Liver (tissue), 9 donors: ENCODE data around the gene OLIG2. TPM values are rescaled to one million over a fixed set of nuclear protein-coding genes. Genes with fewer than 3 reads are reported as not detected.

ENCODE experiments used
- DNase-seq: peaks from one replicate; pipeline ENCODE4 v3.0.0-alpha.2; 2017; ENCODE audit warnings: low spot score
- H3K27ac ChIP-seq, 2 donors: one replicate each; pipeline ENCODE4 v1.7.0; 2013; ENCODE audit warnings: inconsistent platforms in 2 of 2, low read length in 2 of 2, control low read depth in 1 of 2, low read depth in 1 of 2, mild to moderate bottlenecking in 1 of 2
- H3K27me3 ChIP-seq, 4 donors: one replicate each; pipeline versions ENCODE4 v1.6.1 to v1.7.0; 2013; ENCODE audit warnings: low read length in 3 of 4, inconsistent platforms in 1 of 4, mild to moderate bottlenecking in 1 of 4, moderate library complexity in 1 of 4; ENCODE audit not compliant: control insufficient read depth in 4 of 4, insufficient read depth in 4 of 4
- H3K36me3 ChIP-seq, 4 donors: one replicate each; pipeline versions ENCODE4 v1.6.1 to v1.7.0; 2013; ENCODE audit warnings: low read length in 3 of 4, mild to moderate bottlenecking in 3 of 4, low read depth in 1 of 4, moderate library complexity in 1 of 4; ENCODE audit not compliant: control insufficient read depth in 4 of 4, insufficient read depth in 3 of 4
- H3K4me1 ChIP-seq, 4 donors: one replicate each; pipeline versions ENCODE4 v1.6.1 to v1.7.0; 2013; ENCODE audit warnings: low read length in 3 of 4, mild to moderate bottlenecking in 3 of 4, moderate library complexity in 1 of 4; ENCODE audit not compliant: control insufficient read depth in 4 of 4, insufficient read depth in 4 of 4
- H3K4me3 ChIP-seq, 3 donors: one replicate each; pipeline versions ENCODE4 v1.6.1 to v1.7.0; 2013; ENCODE audit warnings: low read length in 3 of 3, control low read depth in 1 of 3, low read depth in 1 of 3, mild to moderate bottlenecking in 1 of 3
- H3K9ac ChIP-seq, 2 donors: one replicate each; pipeline ENCODE4 v1.7.0; 2013; ENCODE audit warnings: low read length in 2 of 2, mild to moderate bottlenecking in 2 of 2, moderate library complexity in 2 of 2, control low read depth in 1 of 2, low read depth in 1 of 2
- H3K9me3 ChIP-seq, 4 donors: one replicate each; pipeline versions ENCODE4 v1.6.1 to v1.7.0; 2013; ENCODE audit warnings: low read length in 3 of 4; ENCODE audit not compliant: control insufficient read depth in 4 of 4
- EGR1 ChIP-seq, 2 donors: IDR thresholded peaks; 2 replicates each; pipeline ENCODE4 v1.6.1; 2016 to 2018; ENCODE audit warnings: antibody characterized with exemption in 2 of 2, low read depth in 2 of 2
- FOXA1 ChIP-seq: IDR thresholded peaks from 2 replicates; pipeline ENCODE4 v1.6.1; 2016; ENCODE audit warnings: antibody characterized with exemption
- FOXA2 ChIP-seq: IDR thresholded peaks from 2 replicates; pipeline ENCODE4 v1.6.1; 2016; ENCODE audit warnings: antibody characterized with exemption
- GABPA ChIP-seq, 2 donors: IDR thresholded peaks in 1 of 2; conservative IDR thresholded peaks in 1 of 2; 2 replicates each; pipeline ENCODE4 v1.6.1; 2016; ENCODE audit warnings: antibody characterized with exemption in 2 of 2, mild to moderate bottlenecking in 1 of 2, moderate library complexity in 1 of 2
- HNF4A ChIP-seq, 2 donors: conservative IDR thresholded peaks; 2 replicates each; pipeline ENCODE4 v1.6.1; 2016; ENCODE audit warnings: antibody characterized with exemption in 2 of 2, mild to moderate bottlenecking in 2 of 2
- HNF4G ChIP-seq: IDR thresholded peaks from 2 replicates; pipeline ENCODE4 v1.6.1; 2016; ENCODE audit warnings: antibody characterized with exemption
- NR2F2 ChIP-seq: IDR thresholded peaks from 2 replicates; pipeline ENCODE4 v1.6.1; 2016; ENCODE audit warnings: antibody characterized with exemption
- RAD21 ChIP-seq, 2 donors: IDR thresholded peaks; 2 replicates each; pipeline ENCODE4 v1.6.1; 2016; ENCODE audit warnings: antibody characterized with exemption in 2 of 2, mild to moderate bottlenecking in 2 of 2
- RXRA ChIP-seq, 2 donors: IDR thresholded peaks; 2 replicates each; pipeline ENCODE4 v1.6.1; 2017 to 2018; ENCODE audit warnings: antibody characterized with exemption in 2 of 2, mild to moderate bottlenecking in 1 of 2
- SP1 ChIP-seq: IDR thresholded peaks from 2 replicates; pipeline ENCODE4 v1.6.1; 2018; ENCODE audit warnings: antibody characterized with exemption, mild to moderate bottlenecking
- TAF1 ChIP-seq: conservative IDR thresholded peaks from 2 replicates; pipeline ENCODE4 v1.6.1; 2016; ENCODE audit warnings: antibody characterized with exemption, mild to moderate bottlenecking
- YY1 ChIP-seq: IDR thresholded peaks from 2 replicates; pipeline ENCODE4 v1.6.1; 2016; ENCODE audit warnings: antibody characterized with exemption, mild to moderate bottlenecking
- WGBS: extraction: QIAGEN DNeasy Blood & Tissue Kit; methylation state at CpG from one replicate; pipeline ENCODE4 v1.1.7; 2013; 5-methylcytosine and 5-hydroxymethylcytosine counted together
- polyA plus RNA-seq, 2 donors: library from polyadenylated mRNA; stranded (reverse) in 1 of 2; unstranded in 1 of 2; fragments of 200-250 nt in 1 of 2; fragments of >200 nt in 1 of 2; fragmentation: Nextera tagmentation in 1 of 2; extraction: Ambion mirVana in 1 of 2; gene quantifications; one replicate each; pipeline versions ENCODE4 v1.2.1 to v1.2.3, GENCODE V29; 2013 to 2015
- total RNA-seq, 2 donors: library from RNA; depleted of rRNA; stranded (reverse); fragments of >200 nt; gene quantifications; one replicate each; pipeline ENCODE4 v1.2.3, GENCODE V29; 2014
- TF ChIP-seq, protein P1 (sequence below): IDR thresholded peaks from 2 replicates; pipeline ENCODE4 v1.6.1; 2016; ENCODE audit warnings: antibody characterized with exemption
- TF ChIP-seq, protein P2 (sequence below): IDR thresholded peaks from 2 replicates; pipeline ENCODE4 v1.6.1; 2016; ENCODE audit warnings: antibody characterized with exemption, mild to moderate bottlenecking
- TF ChIP-seq, protein P3 (sequence below): IDR thresholded peaks from 2 replicates; pipeline ENCODE4 v1.6.1; 2016; ENCODE audit warnings: antibody characterized with exemption
- TF ChIP-seq, protein P4 (sequence below): IDR thresholded peaks from 2 replicates; pipeline ENCODE4 v1.6.1; 2016; ENCODE audit warnings: antibody characterized with exemption
- TF ChIP-seq, protein P5 (sequence below): fragments of 150-350 bp; IDR thresholded peaks from 2 replicates; pipeline ENCODE4 v1.5.1; 2017; ENCODE audit warnings: improper control_type of control experiment, low read depth, low read length; ENCODE audit not compliant: missing input control
- donor health status: healthy.
- donor health status: healthy.
- donor health status: healthy.
- donor health status: healthy.
- donor health status: healthy.

Gene OLIG2
- total and polyA plus RNA-seq, 4 donors, result not detected

DNA sequence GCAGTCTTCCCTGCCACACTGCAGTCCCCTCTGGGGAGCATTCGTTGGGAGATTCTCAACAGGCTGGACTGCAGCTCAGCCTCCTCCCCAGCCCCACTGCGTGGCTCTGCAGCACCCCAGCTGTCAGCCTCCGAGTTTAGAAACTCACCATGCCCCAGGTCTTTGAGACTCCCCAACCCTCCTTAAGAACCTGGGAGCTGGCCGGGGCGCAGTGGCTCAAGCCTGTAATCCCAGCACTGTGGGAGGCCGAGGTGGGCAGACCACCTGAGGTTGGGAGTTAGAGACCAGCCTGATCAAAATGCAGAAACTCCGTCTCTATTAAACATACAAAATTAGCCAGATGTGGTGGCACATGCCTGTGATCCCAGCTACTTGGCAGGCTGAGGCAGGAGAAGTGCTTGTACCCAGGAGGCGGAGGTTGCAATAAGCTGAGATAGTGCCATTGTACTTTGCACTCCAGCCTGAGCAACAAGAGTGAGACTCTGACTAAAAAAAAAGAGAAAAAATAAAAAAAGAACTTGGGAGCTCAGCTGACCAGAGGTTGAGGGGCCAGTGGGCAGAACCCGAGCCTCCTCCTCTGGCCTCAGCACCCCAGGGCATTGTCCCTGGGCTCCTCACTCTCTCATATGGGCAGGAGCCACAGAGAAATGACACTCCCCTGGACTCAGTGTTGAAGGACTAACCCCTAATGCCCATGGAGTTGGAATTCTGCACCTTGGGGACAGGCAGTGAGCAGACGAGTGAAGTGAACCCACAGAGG lies 5.6 kb downstream of the OLIG2 start:
- Histone ChIP-seq H3K27me3 (peaks cover 5 to 35% (median 20%) of the 10 kb centered on the region in 4 donors), H3K9ac (no peak overlapping the region), H3K27ac (no peak overlapping the region), H3K9me3 (no peaks in the 10 kb centered on the region), H3K36me3 (no peaks in the 10 kb centered on the region), H3K4me1 (peaks cover 0 to 19% (median 5%) of the 10 kb centered on the region in 4 donors), H3K4me3 (no peak overlapping the region)
- no peak for TF ChIP-seq NR2F2
- TF ChIP-seq, protein P1, sequence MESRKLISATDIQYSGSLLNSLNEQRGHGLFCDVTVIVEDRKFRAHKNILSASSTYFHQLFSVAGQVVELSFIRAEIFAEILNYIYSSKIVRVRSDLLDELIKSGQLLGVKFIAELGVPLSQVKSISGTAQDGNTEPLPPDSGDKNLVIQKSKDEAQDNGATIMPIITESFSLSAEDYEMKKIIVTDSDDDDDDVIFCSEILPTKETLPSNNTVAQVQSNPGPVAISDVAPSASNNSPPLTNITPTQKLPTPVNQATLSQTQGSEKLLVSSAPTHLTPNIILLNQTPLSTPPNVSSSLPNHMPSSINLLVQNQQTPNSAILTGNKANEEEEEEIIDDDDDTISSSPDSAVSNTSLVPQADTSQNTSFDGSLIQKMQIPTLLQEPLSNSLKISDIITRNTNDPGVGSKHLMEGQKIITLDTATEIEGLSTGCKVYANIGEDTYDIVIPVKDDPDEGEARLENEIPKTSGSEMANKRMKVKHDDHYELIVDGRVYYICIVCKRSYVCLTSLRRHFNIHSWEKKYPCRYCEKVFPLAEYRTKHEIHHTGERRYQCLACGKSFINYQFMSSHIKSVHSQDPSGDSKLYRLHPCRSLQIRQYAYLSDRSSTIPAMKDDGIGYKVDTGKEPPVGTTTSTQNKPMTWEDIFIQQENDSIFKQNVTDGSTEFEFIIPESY, result no peak
- TF ChIP-seq, protein P2, sequence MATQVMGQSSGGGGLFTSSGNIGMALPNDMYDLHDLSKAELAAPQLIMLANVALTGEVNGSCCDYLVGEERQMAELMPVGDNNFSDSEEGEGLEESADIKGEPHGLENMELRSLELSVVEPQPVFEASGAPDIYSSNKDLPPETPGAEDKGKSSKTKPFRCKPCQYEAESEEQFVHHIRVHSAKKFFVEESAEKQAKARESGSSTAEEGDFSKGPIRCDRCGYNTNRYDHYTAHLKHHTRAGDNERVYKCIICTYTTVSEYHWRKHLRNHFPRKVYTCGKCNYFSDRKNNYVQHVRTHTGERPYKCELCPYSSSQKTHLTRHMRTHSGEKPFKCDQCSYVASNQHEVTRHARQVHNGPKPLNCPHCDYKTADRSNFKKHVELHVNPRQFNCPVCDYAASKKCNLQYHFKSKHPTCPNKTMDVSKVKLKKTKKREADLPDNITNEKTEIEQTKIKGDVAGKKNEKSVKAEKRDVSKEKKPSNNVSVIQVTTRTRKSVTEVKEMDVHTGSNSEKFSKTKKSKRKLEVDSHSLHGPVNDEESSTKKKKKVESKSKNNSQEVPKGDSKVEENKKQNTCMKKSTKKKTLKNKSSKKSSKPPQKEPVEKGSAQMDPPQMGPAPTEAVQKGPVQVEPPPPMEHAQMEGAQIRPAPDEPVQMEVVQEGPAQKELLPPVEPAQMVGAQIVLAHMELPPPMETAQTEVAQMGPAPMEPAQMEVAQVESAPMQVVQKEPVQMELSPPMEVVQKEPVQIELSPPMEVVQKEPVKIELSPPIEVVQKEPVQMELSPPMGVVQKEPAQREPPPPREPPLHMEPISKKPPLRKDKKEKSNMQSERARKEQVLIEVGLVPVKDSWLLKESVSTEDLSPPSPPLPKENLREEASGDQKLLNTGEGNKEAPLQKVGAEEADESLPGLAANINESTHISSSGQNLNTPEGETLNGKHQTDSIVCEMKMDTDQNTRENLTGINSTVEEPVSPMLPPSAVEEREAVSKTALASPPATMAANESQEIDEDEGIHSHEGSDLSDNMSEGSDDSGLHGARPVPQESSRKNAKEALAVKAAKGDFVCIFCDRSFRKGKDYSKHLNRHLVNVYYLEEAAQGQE, result no peak
- TF ChIP-seq FOXA2, result no peak
- no peak for TF ChIP-seq SP1
- no peak for TF ChIP-seq HNF4A (conservative IDR thresholded peaks at IDR 0.05)
- TF ChIP-seq TAF1, result no peak
- TF ChIP-seq GABPA (IDR thresholded peaks at IDR 0.05 in 1 of 2, conservative IDR thresholded peaks at IDR 0.05 in 1 of 2), result no peak
- TF ChIP-seq RXRA (IDR thresholded peaks at IDR 0.05), result no peak
- TF ChIP-seq HNF4G, result no peak
- TF ChIP-seq, protein P3, sequence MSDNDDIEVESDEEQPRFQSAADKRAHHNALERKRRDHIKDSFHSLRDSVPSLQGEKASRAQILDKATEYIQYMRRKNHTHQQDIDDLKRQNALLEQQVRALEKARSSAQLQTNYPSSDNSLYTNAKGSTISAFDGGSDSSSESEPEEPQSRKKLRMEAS, result no peak
- TF ChIP-seq FOXA1, result no peak
- no peak for TF ChIP-seq EGR1 (IDR thresholded peaks at IDR 0.05; ENCODE audit: low read depth in 2 of 2)
- TF ChIP-seq, protein P4, sequence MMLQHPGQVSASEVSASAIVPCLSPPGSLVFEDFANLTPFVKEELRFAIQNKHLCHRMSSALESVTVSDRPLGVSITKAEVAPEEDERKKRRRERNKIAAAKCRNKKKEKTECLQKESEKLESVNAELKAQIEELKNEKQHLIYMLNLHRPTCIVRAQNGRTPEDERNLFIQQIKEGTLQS, result no peak
- TF ChIP-seq YY1, result no peak
- TF ChIP-seq, protein P5, sequence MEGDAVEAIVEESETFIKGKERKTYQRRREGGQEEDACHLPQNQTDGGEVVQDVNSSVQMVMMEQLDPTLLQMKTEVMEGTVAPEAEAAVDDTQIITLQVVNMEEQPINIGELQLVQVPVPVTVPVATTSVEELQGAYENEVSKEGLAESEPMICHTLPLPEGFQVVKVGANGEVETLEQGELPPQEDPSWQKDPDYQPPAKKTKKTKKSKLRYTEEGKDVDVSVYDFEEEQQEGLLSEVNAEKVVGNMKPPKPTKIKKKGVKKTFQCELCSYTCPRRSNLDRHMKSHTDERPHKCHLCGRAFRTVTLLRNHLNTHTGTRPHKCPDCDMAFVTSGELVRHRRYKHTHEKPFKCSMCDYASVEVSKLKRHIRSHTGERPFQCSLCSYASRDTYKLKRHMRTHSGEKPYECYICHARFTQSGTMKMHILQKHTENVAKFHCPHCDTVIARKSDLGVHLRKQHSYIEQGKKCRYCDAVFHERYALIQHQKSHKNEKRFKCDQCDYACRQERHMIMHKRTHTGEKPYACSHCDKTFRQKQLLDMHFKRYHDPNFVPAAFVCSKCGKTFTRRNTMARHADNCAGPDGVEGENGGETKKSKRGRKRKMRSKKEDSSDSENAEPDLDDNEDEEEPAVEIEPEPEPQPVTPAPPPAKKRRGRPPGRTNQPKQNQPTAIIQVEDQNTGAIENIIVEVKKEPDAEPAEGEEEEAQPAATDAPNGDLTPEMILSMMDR, result no peak
- TF ChIP-seq RAD21 (IDR thresholded peaks at IDR 0.05), result no peak
- DNase-seq, result no peak
- WGBS, result 22% methylated on average over 10 of the region's 10 CpGs
